Retinal pigment epithelial cell (primary cell): ENCODE measurements around the gene DDO.

ENCODE experiments used
- DNase-seq: peaks from one replicate; pipeline ENCODE4 v3.0.0-alpha.2; 2010; ENCODE audit warnings: low read depth
- H3K4me3 ChIP-seq: 2 replicates; pipeline ENCODE4 v1.5.1; 2011; ENCODE audit warnings: mild to moderate bottlenecking, low read length, control low read depth, moderate library complexity
- CTCF ChIP-seq: conservative IDR thresholded peaks from 2 replicates; pipeline ENCODE4 v1.5.1; 2011; ENCODE audit warnings: low read depth, low read length, control low read depth, inconsistent platforms

The DDO gene

GRCh38 chr6:110456694-110457093 lies 41.3 kb upstream of the DDO start:
- no peak for DNase-seq
- no peak for TF ChIP-seq CTCF
- no peak overlapping the region for H3K4me3 ChIP-seq

- H3K4me3 ChIP-seq, result no peak overlapping the region
- no peak for TF ChIP-seq CTCF
- DNase-seq, result no peak
Measured at GRCh38 chr6:110449541-110449895, 34.1 kb upstream of the DDO start.

- no peak for TF ChIP-seq CTCF
- no peak for DNase-seq
- H3K4me3 ChIP-seq, result no peak overlapping the region
Measured at GRCh38 chr6:110448846-110449540, 33.6 kb upstream of the DDO start.

- H3K4me3 ChIP-seq, result no peak overlapping the region
- no peak for DNase-seq
- no peak for TF ChIP-seq CTCF
Measured at GRCh38 chr6:110447761-110448160, 32.4 kb upstream of the DDO start.

- TF ChIP-seq CTCF, result no peak
- no peak overlapping the region for H3K4me3 ChIP-seq
- no peak for DNase-seq
Measured at GRCh38 chr6:110446405-110446804, 31.0 kb upstream of the DDO start.

GRCh38 chr6:110440026-110440425 lies 24.7 kb upstream of the DDO start:
- no peak for DNase-seq
- H3K4me3 ChIP-seq, result no peak overlapping the region
- TF ChIP-seq CTCF, result no peak

- H3K4me3 ChIP-seq, result no peak overlapping the region
- no peak for TF ChIP-seq CTCF
- no peak for DNase-seq
Measured at GRCh38 chr6:110439356-110439755, 24.0 kb upstream of the DDO start.
